ENCODE results near the gene ABHD11.

GRCh38 chr7:73690646-73691045 is 48.0 kb downstream of the ABHD11 start:
- TF ChIP-seq CTCF (IDR thresholded peaks at IDR 0.05; ENCODE audit: low read depth, low read length, poor library complexity, severe bottlenecking) = no peak
- no peak for TF ChIP-seq EZH2phosphoT487 (IDR thresholded peaks at IDR 0.05; ENCODE audit: borderline replicate concordance, low read length)

Data from DOHH2 (cell line).